Measurements from ENCODE around the gene GPSM1.

GPSM1 gene

GRCh38 chr9:136335296-136336155, 8.2 kb downstream of the GPSM1 start:
- no peak for DNase-seq

GRCh38 chr9:136336156-136336870, 9.0 kb downstream of the GPSM1 start:
- DNase-seq, result no peak

GRCh38 chr9:136336881-136337280, 9.5 kb downstream of the GPSM1 start:
- DNase-seq, result no peak

- no peak for DNase-seq
Measured at GRCh38 chr9:136337416-136338395, 10.4 kb downstream of the GPSM1 start.

- DNase-seq, result no peak
Measured at GRCh38 chr9:136338511-136338910, 11.2 kb downstream of the GPSM1 start.

GRCh38 chr9:136339173-136339957, 12.0 kb downstream of the GPSM1 start:
- peak; percentile 63 for DNase-seq

- no peak for DNase-seq
Measured at GRCh38 chr9:136339958-136340310, 12.6 kb downstream of the GPSM1 start.

- DNase-seq, result no peak
Measured at GRCh38 chr9:136340356-136341041, 13.2 kb downstream of the GPSM1 start.

- DNase-seq, result no peak
Measured at GRCh38 chr9:136341042-136341655, 13.8 kb downstream of the GPSM1 start.

GRCh38 chr9:136341769-136342168, 14.4 kb downstream of the GPSM1 start:
- no peak for DNase-seq

- DNase-seq, result peak; percentile 91
Measured at GRCh38 chr9:136342181-136343120, 15.1 kb downstream of the GPSM1 start.

GRCh38 chr9:136343121-136343883, 16.0 kb downstream of the GPSM1 start:
- no peak for DNase-seq

GRCh38 chr9:136343884-136344269, 16.5 kb downstream of the GPSM1 start:
- no peak for DNase-seq

- no peak for DNase-seq
Measured at GRCh38 chr9:136344544-136345280, 17.4 kb downstream of the GPSM1 start.

- DNase-seq, result no peak
Measured at GRCh38 chr9:136345281-136346156, 18.2 kb downstream of the GPSM1 start.

GRCh38 chr9:136346157-136346481, 18.8 kb downstream of the GPSM1 start:
- DNase-seq, result no peak

- no peak for DNase-seq
Measured at GRCh38 chr9:136346927-136347465, 19.7 kb downstream of the GPSM1 start.
